ENCODE measurements around the gene RNF208. TPM values are rescaled to one million over a fixed set of nuclear protein-coding genes. Genes with fewer than 3 reads are reported as not detected.

RNF208 gene
- total RNA-seq, 1 donor from 2014 or later, result 4.3 TPM

GRCh38 chr9:137200311-137201204, 21.5 kb downstream of the RNF208 start, which contains the start of gene TPRN:
Gene TPRN, minus strand, starts transcription at chr9:137200741. Its CDS starts 30 bp downstream, at chr9:137200711.
- H3K36me3 ChIP-seq (ENCODE audit: insufficient read depth, low read length), result no peaks in the 10 kb centered on the region
- H3K79me2 ChIP-seq (ENCODE audit: insufficient read depth, low read length), result peaks cover 65% of the 10 kb centered on the region
- peak within 1 kb of the TSS; percentile 19 for H3K27ac ChIP-seq (ENCODE audit: low read depth, low read length)
- no peaks in the 10 kb centered on the region for H3K9me3 ChIP-seq (ENCODE audit: insufficient read depth, low read depth, low read length)
- peak; percentile 95 for DNase-seq (ENCODE audit: low read depth)
- Mint-ChIP-seq H3K9me3 (ENCODE audit: unreplicated experiment) (no peaks in the 10 kb centered on the region), H3K4me3 (ENCODE audit: unreplicated experiment) (peak within 1 kb of the TSS; percentile 85), H3K27me3 (ENCODE audit: low read depth, unreplicated experiment) (no peaks in the 10 kb centered on the region), H3K36me3 (ENCODE audit: low read depth, unreplicated experiment) (no peaks in the 10 kb centered on the region), H3K4me1 (ENCODE audit: low read depth, unreplicated experiment) (peaks cover 10% of the 10 kb centered on the region), H3K27ac (ENCODE audit: unreplicated experiment) (no peak within 1 kb of the TSS)
- H3K4me1 ChIP-seq (ENCODE audit: insufficient read depth, low read length), result peaks cover 31% of the 10 kb centered on the region
- peaks cover 46% of the 10 kb centered on the region for H4K20me1 ChIP-seq (ENCODE audit: insufficient read depth, low read length)
- H3K4me3 ChIP-seq (ENCODE audit: insufficient read depth, low read depth, low read length), result peak within 1 kb of the TSS; percentile 68
- no peaks in the 10 kb centered on the region for H3K27me3 ChIP-seq (ENCODE audit: insufficient read depth, low read length)
- H2AFZ ChIP-seq (ENCODE audit: low read depth, low read length), result peak within 1 kb of the TSS; percentile 82
- FAIRE-seq, result no peak
- peak within 1 kb of the TSS; percentile 89 for H3K4me2 ChIP-seq (ENCODE audit: low read length)
- peak within 1 kb of the TSS; percentile 70 for H3K9ac ChIP-seq (ENCODE audit: low read length)
- no peak for TF ChIP-seq EZH2 (IDR thresholded peaks at IDR 0.05; ENCODE audit: insufficient read depth, low read length)
- TF ChIP-seq, protein P1, sequence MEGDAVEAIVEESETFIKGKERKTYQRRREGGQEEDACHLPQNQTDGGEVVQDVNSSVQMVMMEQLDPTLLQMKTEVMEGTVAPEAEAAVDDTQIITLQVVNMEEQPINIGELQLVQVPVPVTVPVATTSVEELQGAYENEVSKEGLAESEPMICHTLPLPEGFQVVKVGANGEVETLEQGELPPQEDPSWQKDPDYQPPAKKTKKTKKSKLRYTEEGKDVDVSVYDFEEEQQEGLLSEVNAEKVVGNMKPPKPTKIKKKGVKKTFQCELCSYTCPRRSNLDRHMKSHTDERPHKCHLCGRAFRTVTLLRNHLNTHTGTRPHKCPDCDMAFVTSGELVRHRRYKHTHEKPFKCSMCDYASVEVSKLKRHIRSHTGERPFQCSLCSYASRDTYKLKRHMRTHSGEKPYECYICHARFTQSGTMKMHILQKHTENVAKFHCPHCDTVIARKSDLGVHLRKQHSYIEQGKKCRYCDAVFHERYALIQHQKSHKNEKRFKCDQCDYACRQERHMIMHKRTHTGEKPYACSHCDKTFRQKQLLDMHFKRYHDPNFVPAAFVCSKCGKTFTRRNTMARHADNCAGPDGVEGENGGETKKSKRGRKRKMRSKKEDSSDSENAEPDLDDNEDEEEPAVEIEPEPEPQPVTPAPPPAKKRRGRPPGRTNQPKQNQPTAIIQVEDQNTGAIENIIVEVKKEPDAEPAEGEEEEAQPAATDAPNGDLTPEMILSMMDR (IDR thresholded peaks at IDR 0.05; ENCODE audit: insufficient read depth, low read depth, low read length), result no peak

DNA sequence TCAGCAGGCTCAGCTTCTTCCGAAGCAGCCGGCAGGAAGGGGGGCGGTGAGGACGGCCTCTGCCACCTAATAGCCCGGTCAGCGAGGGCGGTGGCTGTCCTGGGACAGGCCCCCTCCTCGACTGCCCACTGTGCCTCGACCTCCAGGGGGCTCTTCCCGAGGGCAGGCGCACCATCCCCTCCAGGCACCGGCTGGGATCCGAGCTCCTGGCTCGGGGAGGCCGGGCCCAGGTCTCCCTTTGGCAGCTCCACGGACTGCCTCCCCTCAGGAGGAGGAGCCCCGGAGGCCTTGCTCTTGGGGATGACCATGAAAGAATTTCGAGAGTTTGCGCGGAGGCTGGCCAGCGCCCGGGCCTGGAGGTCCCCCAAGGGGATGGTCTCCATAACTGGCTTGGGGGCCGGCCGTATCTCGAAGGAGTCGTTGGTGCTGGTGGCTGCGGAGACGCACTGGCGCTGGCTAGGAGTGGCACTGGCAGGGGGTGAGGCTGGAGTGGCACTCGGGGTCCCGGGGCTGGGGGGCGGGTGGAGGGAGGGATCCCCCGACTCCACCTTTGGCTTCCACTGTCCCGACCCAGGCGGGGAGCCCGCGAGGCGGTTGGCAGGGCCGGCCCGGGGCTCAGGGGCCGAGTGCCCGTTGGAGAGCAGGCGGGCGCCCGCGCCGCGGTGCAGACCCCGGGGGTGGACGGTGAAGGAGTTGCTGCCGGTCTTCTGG, 22.5 kb downstream of the RNF208 start:
- Histone ChIP-seq H3K4me1 (ENCODE audit: insufficient read depth, low read length) (peaks cover 25% of the 10 kb centered on the region), H3K9me3 (ENCODE audit: insufficient read depth, low read depth, low read length) (no peaks in the 10 kb centered on the region), H3K9ac (ENCODE audit: low read length) (peak overlapping the region; percentile 52), H3K4me2 (ENCODE audit: low read length) (peak overlapping the region; percentile 89), H2AFZ (ENCODE audit: low read depth, low read length) (no peak overlapping the region), H3K79me2 (ENCODE audit: insufficient read depth, low read length) (peaks cover 65% of the 10 kb centered on the region), H3K36me3 (ENCODE audit: insufficient read depth, low read length) (no peaks in the 10 kb centered on the region), H3K4me3 (ENCODE audit: insufficient read depth, low read depth, low read length) (peak overlapping the region; percentile 48), H3K27ac (ENCODE audit: low read depth, low read length) (no peak overlapping the region), H4K20me1 (ENCODE audit: insufficient read depth, low read length) (peaks cover 55% of the 10 kb centered on the region), H3K27me3 (ENCODE audit: insufficient read depth, low read length) (no peaks in the 10 kb centered on the region)
- H3K36me3 Mint-ChIP-seq (ENCODE audit: low read depth, unreplicated experiment), result no peaks in the 10 kb centered on the region
- no peak for FAIRE-seq
- peak overlapping the region; percentile 85 for H3K4me3 Mint-ChIP-seq (ENCODE audit: unreplicated experiment)
- H3K27me3 Mint-ChIP-seq (ENCODE audit: low read depth, unreplicated experiment), result no peaks in the 10 kb centered on the region
- no peaks in the 10 kb centered on the region for H3K9me3 Mint-ChIP-seq (ENCODE audit: unreplicated experiment)
- TF ChIP-seq, protein P1 (IDR thresholded peaks at IDR 0.05; ENCODE audit: insufficient read depth, low read depth, low read length), result no peak
- no peak for TF ChIP-seq EZH2 (IDR thresholded peaks at IDR 0.05; ENCODE audit: insufficient read depth, low read length)
- no peak for DNase-seq (ENCODE audit: low read depth)
- H3K27ac Mint-ChIP-seq (ENCODE audit: unreplicated experiment), result no peak overlapping the region
- H3K4me1 Mint-ChIP-seq (ENCODE audit: low read depth, unreplicated experiment), result peaks cover 14% of the 10 kb centered on the region
